ENCODE data around the gene FFAR1.

- TF ChIP-seq CTCF (IDR thresholded peaks at IDR 0.05) (no peak), POLR2A (IDR thresholded peaks at IDR 0.05) (no peak)
These were observed 11.3 kb upstream of the FFAR1 start for GRCh38 chr19:35336166-35336955.
